Measurements from ENCODE around the gene CST9. TPM values are rescaled to one million over a fixed set of nuclear protein-coding genes. Genes with fewer than 3 reads are reported as not detected.

The CST9 gene
- total RNA-seq, 4 donors from 2014 or later = not detected

DNA sequence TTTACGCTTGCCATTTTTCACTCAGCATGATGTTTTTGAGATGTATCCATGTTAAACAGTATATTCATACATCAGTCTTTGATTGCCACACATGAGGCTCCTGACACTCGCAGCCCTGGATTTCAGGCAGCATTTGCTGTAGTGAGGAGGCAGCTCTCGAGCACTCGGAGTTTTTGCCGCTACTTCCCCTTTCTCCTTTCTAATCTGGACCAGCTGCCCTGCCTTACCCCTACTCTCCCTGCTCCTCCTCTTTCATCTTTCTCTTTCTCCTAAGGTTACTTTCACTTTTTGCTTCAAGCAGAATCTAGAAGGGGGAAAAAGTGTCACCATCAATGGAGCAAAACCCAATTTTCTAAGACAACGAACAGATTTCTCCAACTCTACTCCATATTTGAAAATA lies 37.9 kb upstream of the CST9 start:
- peaks cover 30 to 41% of the 10 kb centered on the region in 2 donors for H3K4me1 ChIP-seq
- no peaks in the 10 kb centered on the region for H3K36me3 ChIP-seq
- H3K27ac ChIP-seq = peak overlapping the region; percentile 80 to 100 (median 96)
- intact Hi-C loops (cut with DNase I; ENCODE audit: low total_unique reads) = loop anchor here (5.0 kb wide), 1 partner anchor 1349 kb away; the partner anchor contains the start of gene APMAP
- no peak for ATAC-seq
- no peak overlapping the region for H3K4me3 ChIP-seq
- H3K27me3 ChIP-seq = no peaks in the 10 kb centered on the region
- H3K9me3 ChIP-seq = no peaks in the 10 kb centered on the region
- no peak for DNase-seq
- no peak for TF ChIP-seq POLR2A (IDR thresholded peaks at IDR 0.05)
- TF ChIP-seq, protein P1, sequence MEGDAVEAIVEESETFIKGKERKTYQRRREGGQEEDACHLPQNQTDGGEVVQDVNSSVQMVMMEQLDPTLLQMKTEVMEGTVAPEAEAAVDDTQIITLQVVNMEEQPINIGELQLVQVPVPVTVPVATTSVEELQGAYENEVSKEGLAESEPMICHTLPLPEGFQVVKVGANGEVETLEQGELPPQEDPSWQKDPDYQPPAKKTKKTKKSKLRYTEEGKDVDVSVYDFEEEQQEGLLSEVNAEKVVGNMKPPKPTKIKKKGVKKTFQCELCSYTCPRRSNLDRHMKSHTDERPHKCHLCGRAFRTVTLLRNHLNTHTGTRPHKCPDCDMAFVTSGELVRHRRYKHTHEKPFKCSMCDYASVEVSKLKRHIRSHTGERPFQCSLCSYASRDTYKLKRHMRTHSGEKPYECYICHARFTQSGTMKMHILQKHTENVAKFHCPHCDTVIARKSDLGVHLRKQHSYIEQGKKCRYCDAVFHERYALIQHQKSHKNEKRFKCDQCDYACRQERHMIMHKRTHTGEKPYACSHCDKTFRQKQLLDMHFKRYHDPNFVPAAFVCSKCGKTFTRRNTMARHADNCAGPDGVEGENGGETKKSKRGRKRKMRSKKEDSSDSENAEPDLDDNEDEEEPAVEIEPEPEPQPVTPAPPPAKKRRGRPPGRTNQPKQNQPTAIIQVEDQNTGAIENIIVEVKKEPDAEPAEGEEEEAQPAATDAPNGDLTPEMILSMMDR (IDR thresholded peaks at IDR 0.05 in 4 of 5, conservative IDR thresholded peaks at IDR 0.05 in 1 of 5) = no peak
- in situ Hi-C loops (cut with MboI; ENCODE audit: low sequenced_read_pairs in 4 of 4) = loop anchor here (25.0 kb wide), 3 partner anchors 481 to 1419 kb away; partner anchors contain the start of genes ACSS1 (in 2 of the 4) and APMAP (in 1 of the 4)

DNA sequence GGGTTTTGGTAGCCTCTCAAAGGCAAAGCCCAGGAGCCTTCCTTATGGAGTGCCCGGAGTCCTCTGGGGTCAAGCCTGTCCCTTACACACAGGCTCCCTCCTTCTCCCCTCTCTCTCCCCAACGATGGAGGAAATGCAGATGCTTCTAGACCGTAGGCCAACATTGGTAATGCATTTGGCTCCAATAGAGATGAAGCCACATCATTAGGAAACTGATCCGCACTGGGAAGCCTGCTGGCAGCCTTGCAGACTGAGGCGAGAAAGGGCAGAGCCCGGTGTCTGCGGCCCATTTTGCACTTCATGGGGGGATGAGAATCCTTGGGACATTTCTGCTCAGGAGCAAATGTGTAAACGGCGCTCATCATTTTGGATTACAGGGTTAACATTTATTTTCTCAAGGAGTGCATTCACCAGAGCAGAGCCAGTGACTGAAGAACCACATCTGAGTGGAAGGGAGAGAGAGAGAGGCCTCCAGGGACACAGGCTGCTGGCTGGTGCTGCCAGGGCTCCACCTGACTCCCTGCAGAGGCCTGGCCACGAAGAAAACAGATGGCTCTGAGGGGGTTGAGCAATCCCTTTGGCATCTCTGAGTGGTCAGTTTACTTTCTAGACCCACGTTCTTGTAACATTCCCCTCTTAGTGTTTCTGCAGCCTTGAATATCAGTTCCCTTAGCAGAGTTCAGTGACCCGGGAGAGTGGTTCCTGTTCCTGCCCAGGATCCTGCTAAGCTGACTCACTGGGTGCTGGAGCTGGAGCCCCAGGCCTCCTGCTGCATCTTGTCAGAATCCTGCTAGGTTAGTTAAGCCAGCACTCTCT lies 36.4 kb upstream of the CST9 start:
- Histone ChIP-seq H3K9me3 (no peaks in the 10 kb centered on the region), H3K27ac (peak overlapping the region; percentile 80 to 100 (median 96)), H3K27me3 (no peaks in the 10 kb centered on the region), H3K36me3 (no peaks in the 10 kb centered on the region), H3K4me1 (peaks cover 30 to 43% of the 10 kb centered on the region in 2 donors), H3K4me3 (no peak overlapping the region)
- DNase-seq = peak; percentile 92 to 97
- TF ChIP-seq, protein P1 (IDR thresholded peaks at IDR 0.05 in 4 of 5, conservative IDR thresholded peaks at IDR 0.05 in 1 of 5) = peak in 1 of 5 experiments; percentile 18
- TF ChIP-seq POLR2A (IDR thresholded peaks at IDR 0.05) = peak in 1 of 2 donors; percentile 41
- ATAC-seq = peak; percentile 84 to 87
- in situ Hi-C loops (cut with MboI; ENCODE audit: low sequenced_read_pairs in 4 of 4) (loop anchor here (25.0 kb wide), 3 partner anchors 480 to 1420 kb away; partner anchors contain the start of genes ACSS1 (in 2 of the 4) and APMAP (in 1 of the 4)), intact Hi-C loops (cut with DNase I; ENCODE audit: low total_unique reads) (loop anchor here (5.0 kb wide), 1 partner anchor 1350 kb away; the partner anchor contains the start of gene APMAP)

DNA sequence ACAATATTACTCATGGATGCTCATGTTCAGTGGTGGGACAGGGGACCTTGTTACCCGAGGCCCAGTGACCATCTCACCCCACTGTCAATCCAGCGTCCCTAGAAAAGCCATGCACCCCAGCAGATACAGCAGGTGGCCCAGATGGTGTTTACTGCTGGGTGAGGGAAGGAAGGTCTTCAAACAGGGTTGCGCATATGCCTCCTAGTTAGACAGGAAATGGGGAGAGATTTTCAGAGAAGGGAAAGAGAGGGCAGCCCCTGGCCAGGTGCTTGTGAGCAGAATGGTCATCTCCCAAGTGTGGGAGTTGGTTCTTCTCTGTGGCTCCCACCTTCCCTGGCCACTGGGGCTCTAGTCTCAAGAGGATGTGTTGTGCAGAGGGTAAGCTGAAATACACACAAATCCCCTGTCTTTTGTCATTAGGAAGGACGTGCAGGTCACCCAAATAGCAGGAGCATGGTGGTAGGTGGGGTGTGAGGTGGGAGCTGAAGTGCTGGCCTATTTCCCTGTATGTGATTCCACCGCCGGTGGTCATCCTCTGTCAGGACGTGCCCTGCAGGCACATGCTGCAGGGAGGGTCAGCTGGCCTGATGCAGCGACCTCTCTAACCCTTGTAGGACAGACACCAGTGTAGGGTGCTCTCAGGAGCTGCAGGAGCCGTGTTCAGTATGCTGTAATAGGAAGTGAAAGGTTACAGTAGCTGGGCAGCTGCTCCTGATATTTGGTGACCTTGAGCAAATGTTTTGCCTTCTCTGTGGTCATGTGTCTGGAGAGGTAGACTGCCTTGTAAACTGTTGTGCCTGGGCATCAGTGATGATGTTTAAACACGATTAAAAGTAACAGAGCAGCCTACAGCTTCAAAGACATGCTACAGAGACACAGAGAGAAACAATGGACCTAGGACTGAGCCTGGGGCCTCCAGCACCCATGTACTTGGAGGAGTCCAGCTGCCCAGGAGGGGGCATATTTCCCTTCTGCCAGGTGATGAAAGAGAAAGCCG lies 35.3 kb upstream of the CST9 start:
- intact Hi-C loops (cut with DNase I; ENCODE audit: low total_unique reads) (loop anchor here (5.0 kb wide), 1 partner anchor 1351 kb away; the partner anchor contains the start of gene APMAP), in situ Hi-C loops (cut with MboI; ENCODE audit: low sequenced_read_pairs in 4 of 4) (loop anchor here (25.0 kb wide), 3 partner anchors 479 to 1421 kb away; partner anchors contain the start of genes ACSS1 (in 2 of the 4) and APMAP (in 1 of the 4))
- Histone ChIP-seq H3K9me3 (no peaks in the 10 kb centered on the region), H3K27ac (peak overlapping the region; percentile 80 to 100 (median 96)), H3K4me1 (peaks cover 36 to 49% of the 10 kb centered on the region in 2 donors), H3K4me3 (no peak overlapping the region), H3K36me3 (no peaks in the 10 kb centered on the region), H3K27me3 (no peaks in the 10 kb centered on the region)
- peak in 1 of 2 donors; percentile 5 for ATAC-seq
- DNase-seq = no peak
- TF ChIP-seq, protein P1 (IDR thresholded peaks at IDR 0.05 in 4 of 5, conservative IDR thresholded peaks at IDR 0.05 in 1 of 5) = no peak
- TF ChIP-seq POLR2A (IDR thresholded peaks at IDR 0.05) = no peak

DNA sequence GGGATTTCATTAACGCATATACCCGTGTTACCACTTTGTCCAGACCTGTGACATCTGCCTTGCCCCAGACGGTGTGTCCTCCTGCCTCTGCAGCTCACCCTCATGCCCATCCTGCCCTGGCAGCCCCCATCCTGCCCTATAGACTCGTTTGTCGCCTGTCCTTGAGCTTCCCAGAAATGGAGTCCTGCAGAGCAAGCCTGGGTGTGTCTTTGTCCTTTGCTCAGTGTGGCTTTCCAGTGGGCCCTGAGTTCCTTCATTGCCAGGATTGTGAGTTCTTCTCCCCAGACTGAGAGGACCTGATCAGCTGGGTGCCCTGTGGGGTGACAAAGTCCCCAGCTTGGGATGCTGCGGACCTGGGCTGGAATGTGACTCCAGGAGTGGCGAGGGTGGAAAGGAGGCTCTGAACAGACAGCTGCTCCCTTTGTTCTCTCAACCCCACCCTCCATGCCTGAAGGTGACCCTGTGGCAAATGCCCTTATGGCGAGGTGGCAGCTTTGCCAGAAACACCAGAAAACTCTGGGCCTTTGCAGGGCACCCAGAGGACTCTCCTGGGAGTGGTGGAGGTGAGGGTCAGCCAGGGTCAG lies 34.4 kb upstream of the CST9 start:
- intact Hi-C loops (cut with DNase I; ENCODE audit: low total_unique reads) = loop anchor here (5.0 kb wide), 1 partner anchor 1352 kb away; the partner anchor contains the start of gene APMAP
- Histone ChIP-seq H3K4me3 (no peak overlapping the region), H3K36me3 (no peaks in the 10 kb centered on the region), H3K27ac (peak overlapping the region; percentile 80 to 100 (median 96)), H3K9me3 (no peaks in the 10 kb centered on the region), H3K27me3 (no peaks in the 10 kb centered on the region), H3K4me1 (peaks cover 43 to 51% of the 10 kb centered on the region in 2 donors)
- in situ Hi-C loops (cut with MboI; ENCODE audit: low sequenced_read_pairs in 4 of 4) = loop anchor here (25.0 kb wide), 3 partner anchors 478 to 1422 kb away; partner anchors contain the start of genes ACSS1 (in 2 of the 4) and APMAP (in 1 of the 4)
- no peak for DNase-seq
- TF ChIP-seq POLR2A (IDR thresholded peaks at IDR 0.05) = no peak
- TF ChIP-seq, protein P1 (IDR thresholded peaks at IDR 0.05 in 4 of 5, conservative IDR thresholded peaks at IDR 0.05 in 1 of 5) = no peak
- ATAC-seq = no peak

Measured in gastrocnemius medialis (tissue), 4 donors.